HUES64 (cell line): ENCODE results near the gene MAPK1.
"Not testable (repeated sequence)": the region's sequence is repeated elsewhere in the genome, so short reads cannot be mapped to it uniquely, and the experiment has no call there.

Experiments used
- H3K27ac ChIP-seq: 2 replicates; pipeline ENCODE4 v1.7.0; 2013; ENCODE audit warnings: low read depth, low read length, inconsistent platforms
- H3K27me3 ChIP-seq: 2 replicates; pipeline ENCODE4 v1.6.1; 2013; ENCODE audit warnings: mild to moderate bottlenecking, low read length; ENCODE audit not compliant: insufficient read depth
- H3K36me3 ChIP-seq: 2 replicates; pipeline ENCODE4 v1.6.1; 2013; ENCODE audit warnings: mild to moderate bottlenecking, low read length; ENCODE audit not compliant: insufficient read depth
- H3K4me1 ChIP-seq: 2 replicates; pipeline ENCODE4 v1.6.1; 2013; ENCODE audit warnings: mild to moderate bottlenecking, low read length, moderate library complexity; ENCODE audit not compliant: insufficient read depth
- H3K4me3 ChIP-seq: 2 replicates; pipeline ENCODE4 v1.5.1; 2013; ENCODE audit warnings: mild to moderate bottlenecking, low read length, moderate library complexity
- H3K9ac ChIP-seq: 2 replicates; pipeline ENCODE4 v1.6.1; 2013; ENCODE audit warnings: mild to moderate bottlenecking, low read depth, low read length
- H3K9me3 ChIP-seq: 2 replicates; pipeline ENCODE4 v1.6.1; 2013; ENCODE audit warnings: low read depth, low read length; ENCODE audit not compliant: insufficient read depth
- WGBS: fragments of 150-250, 120-280 bp; methylation state at CpG from one replicate; pipeline ENCODE4 v1.1.7; 2013; ENCODE audit warnings: missing lambda C conversion rate; 5-methylcytosine and 5-hydroxymethylcytosine counted together

Gene MAPK1

GRCh38 chr22:21796231-21796630 lies 71.2 kb downstream of the MAPK1 start:
- Histone ChIP-seq H3K27me3 (no peaks in the 10 kb centered on the region), H3K36me3 (peaks cover 75% of the 10 kb centered on the region), H3K4me1 (no peaks in the 10 kb centered on the region), H3K4me3 (no peak overlapping the region), H3K9me3 (no peaks in the 10 kb centered on the region), H3K9ac (no peak overlapping the region), H3K27ac (no peak overlapping the region)
- WGBS: 92% methylated on average over 3 of the region's 3 CpGs

- H3K36me3 ChIP-seq: peaks cover 66% of the 10 kb centered on the region
- not testable (repeated sequence) for H3K27ac ChIP-seq, H3K4me3 ChIP-seq, H3K9me3 ChIP-seq, H3K9ac ChIP-seq, H3K27me3 ChIP-seq, H3K4me1 ChIP-seq
- 96% methylated on average over 9 of the region's 10 CpGs for WGBS
Observed at GRCh38 chr22:21793716-21794115, 73.7 kb downstream of the MAPK1 start.

- Histone ChIP-seq H3K4me1 (no peaks in the 10 kb centered on the region), H3K9ac (no peak overlapping the region), H3K4me3 (no peak overlapping the region), H3K9me3 (no peaks in the 10 kb centered on the region), H3K27me3 (no peaks in the 10 kb centered on the region), H3K36me3 (peaks cover 65% of the 10 kb centered on the region), H3K27ac (no peak overlapping the region)
- 98% methylated on average over 8 of the region's 11 CpGs for WGBS
Observed at GRCh38 chr22:21791635-21792625, 75.5 kb downstream of the MAPK1 start.

GRCh38 chr22:21790849-21791610 lies 76.4 kb downstream of the MAPK1 start:
- H3K9me3 ChIP-seq, H3K27ac ChIP-seq, H3K9ac ChIP-seq, H3K27me3 ChIP-seq, H3K4me3 ChIP-seq, H3K4me1 ChIP-seq: not testable (repeated sequence)
- 94% methylated on average over 11 of the region's 11 CpGs for WGBS
- H3K36me3 ChIP-seq: peaks cover 64% of the 10 kb centered on the region

GRCh38 chr22:21790359-21790758 lies 77.1 kb downstream of the MAPK1 start:
- peaks cover 62% of the 10 kb centered on the region for H3K36me3 ChIP-seq
- no peaks in the 10 kb centered on the region for H3K4me1 ChIP-seq
- H3K9me3 ChIP-seq: no peaks in the 10 kb centered on the region
- no peaks in the 10 kb centered on the region for H3K27me3 ChIP-seq
- H3K4me3 ChIP-seq: no peak overlapping the region
- H3K27ac ChIP-seq: no peak overlapping the region
- no peak overlapping the region for H3K9ac ChIP-seq

- not testable (repeated sequence) for H3K9me3 ChIP-seq, H3K27me3 ChIP-seq, H3K4me1 ChIP-seq, H3K27ac ChIP-seq, H3K9ac ChIP-seq, H3K4me3 ChIP-seq
- H3K36me3 ChIP-seq: peaks cover 66% of the 10 kb centered on the region
- WGBS: 98% methylated on average over 10 of the region's 10 CpGs
Observed at GRCh38 chr22:21787565-21787964, 79.9 kb downstream of the MAPK1 start.

GRCh38 chr22:21780259-21780658 lies 87.2 kb downstream of the MAPK1 start:
- Histone ChIP-seq H3K9me3 (no peaks in the 10 kb centered on the region), H3K4me3 (no peak overlapping the region), H3K27me3 (no peaks in the 10 kb centered on the region), H3K9ac (no peak overlapping the region), H3K36me3 (peaks cover 48% of the 10 kb centered on the region), H3K27ac (no peak overlapping the region), H3K4me1 (no peaks in the 10 kb centered on the region; the same call in 1 of the 2 replicates)
- WGBS: 89% methylated on average over 1 of the region's 2 CpGs

GRCh38 chr22:21779444-21779843 lies 88.0 kb downstream of the MAPK1 start:
- H3K36me3 ChIP-seq: peaks cover 40% of the 10 kb centered on the region
- H3K27me3 ChIP-seq: no peaks in the 10 kb centered on the region
- no peaks in the 10 kb centered on the region; the same call in 1 of the 2 replicates for H3K4me1 ChIP-seq
- WGBS: 98% methylated on average over 2 of the region's 2 CpGs
- H3K27ac ChIP-seq: no peak overlapping the region
- no peaks in the 10 kb centered on the region for H3K9me3 ChIP-seq
- no peak overlapping the region for H3K9ac ChIP-seq
- no peak overlapping the region for H3K4me3 ChIP-seq

GRCh38 chr22:21778705-21779363 lies 88.6 kb downstream of the MAPK1 start:
- Histone ChIP-seq H3K4me1 (no peaks in the 10 kb centered on the region; the same call in 1 of the 2 replicates), H3K9ac (no peak overlapping the region), H3K27ac (no peak overlapping the region), H3K36me3 (peaks cover 41% of the 10 kb centered on the region), H3K9me3 (no peaks in the 10 kb centered on the region), H3K27me3 (no peaks in the 10 kb centered on the region), H3K4me3 (no peak overlapping the region)
- 92% methylated on average over 4 of the region's 4 CpGs for WGBS

GRCh38 chr22:21771631-21771976 lies 95.8 kb downstream of the MAPK1 start:
- H3K36me3 ChIP-seq: peaks cover 76% of the 10 kb centered on the region
- 92% methylated on average over 4 of the region's 4 CpGs for WGBS
- no peaks in the 10 kb centered on the region for H3K27me3 ChIP-seq
- no peak overlapping the region for H3K27ac ChIP-seq
- no peaks in the 10 kb centered on the region for H3K4me1 ChIP-seq
- no peak overlapping the region for H3K4me3 ChIP-seq
- no peak overlapping the region for H3K9ac ChIP-seq
- no peaks in the 10 kb centered on the region for H3K9me3 ChIP-seq

GRCh38 chr22:21768435-21768834 lies 99.0 kb downstream of the MAPK1 start:
- Histone ChIP-seq H3K4me1 (no peaks in the 10 kb centered on the region), H3K27me3 (no peaks in the 10 kb centered on the region), H3K9ac (no peak overlapping the region), H3K4me3 (no peak overlapping the region), H3K9me3 (no peaks in the 10 kb centered on the region), H3K36me3 (peaks cover 95% of the 10 kb centered on the region), H3K27ac (no peak overlapping the region)
- WGBS: 100% methylated on average over 1 of the region's 1 CpG
